PC-3 (cell line): ENCODE measurements around the gene FGF12. TPM values are rescaled to one million over a fixed set of nuclear protein-coding genes. Genes with fewer than 3 reads are reported as not detected.

Experiments
- ATAC-seq: fragments of 200-7000 bp; cut with Tn5 transposase; 2 replicates; pipeline ENCODE4 v1.9.1; 2020; ENCODE audit warnings: mild to moderate bottlenecking, moderate library complexity
- BruUV-seq: library from RNA; stranded (reverse); fragments of 400-500 nt; replicated peaks from 2 replicates; lab custom pipeline; 2021; lab: Mats Ljungman, UMichigan
- CTCF ChIA-PET: fragments of 300-600 bp; sonication (Branson Sonifier 250); formaldehyde crosslinking; loops from one replicate; lab custom pipeline; 2022; ENCODE audit warnings: antibody characterized with exemption; lab: Charles Lee
- POLR2A ChIA-PET: fragments of 300-600 bp; sonication (Branson Sonifier 250); formaldehyde crosslinking; loops from one replicate; lab custom pipeline; 2022; ENCODE audit warnings: antibody characterized with exemption; ENCODE audit not compliant: unreplicated experiment; lab: Charles Lee
- DNase-seq: peaks from one replicate; pipeline ENCODE4 v3.0.0-alpha.2; 2015
- H2AFZ ChIP-seq: fragments of 300-600 bp; sonication (generic); 2 replicates; pipeline ENCODE4 v1.6.0; 2016; ENCODE audit warnings: antibody characterized with exemption, low read length
- H3F3A ChIP-seq: fragments of 300-600 bp; sonication (generic); one replicate; pipeline ENCODE4 v1.6.0; 2017; ENCODE audit warnings: antibody characterized with exemption, low read length, control low read depth, mild to moderate bottlenecking; ENCODE audit not compliant: unreplicated experiment
- H3K27ac ChIP-seq: fragments of 300-600 bp; sonication (generic); 2 replicates; pipeline ENCODE4 v1.5.1; 2016; ENCODE audit warnings: mild to moderate bottlenecking, low read length
- H3K27me3 ChIP-seq: fragments of 300-600 bp; sonication (generic); 2 replicates; pipeline ENCODE4 v1.6.1; 2016; ENCODE audit warnings: low read length, mixed read lengths
- H3K36me3 ChIP-seq: fragments of 300-600 bp; sonication (generic); 2 replicates; pipeline ENCODE4 v1.6.1; 2016; ENCODE audit warnings: low read depth, mixed run types, low read length, mixed read lengths
- H3K4me1 ChIP-seq: fragments of 300-600 bp; sonication (generic); 2 replicates; pipeline ENCODE4 v1.5.1; 2016; ENCODE audit warnings: low read length; ENCODE audit not compliant: insufficient read depth
- H3K4me2 ChIP-seq: fragments of 300-600 bp; sonication (generic); 2 replicates; pipeline ENCODE4 v1.6.0; 2016; ENCODE audit warnings: low read length
- H3K4me3 ChIP-seq: fragments of 300-600 bp; sonication (generic); 2 replicates; pipeline ENCODE4 v1.5.1; 2016; ENCODE audit warnings: mild to moderate bottlenecking, low read length, mixed read lengths
- H3K79me2 ChIP-seq: fragments of 300-600 bp; sonication (generic); 2 replicates; pipeline ENCODE4 v1.6.1; 2017; ENCODE audit warnings: low read length, mixed read lengths
- H3K9ac ChIP-seq: fragments of 300-600 bp; sonication (generic); 2 replicates; pipeline ENCODE4 v1.6.0; 2016; ENCODE audit warnings: mild to moderate bottlenecking, low read length
- H3K9me2 ChIP-seq: fragments of 300-600 bp; sonication (generic); replicated peaks from 2 replicates; pipeline ENCODE4 v1.6.1; 2016; ENCODE audit warnings: mixed run types, low read length, mixed read lengths
- H3K9me3 ChIP-seq: fragments of 300-600 bp; sonication (generic); 2 replicates; pipeline ENCODE4 v1.6.1; 2016; ENCODE audit warnings: low read length, mixed read lengths
- H4K20me1 ChIP-seq: fragments of 300-600 bp; sonication (generic); 2 replicates; pipeline ENCODE4 v1.6.1; 2016; ENCODE audit warnings: low read length, mixed read lengths
- EZH2 ChIP-seq: fragments of 300-600 bp; sonication (generic); IDR thresholded peaks from one replicate; pipeline ENCODE4 v1.6.1; 2017; ENCODE audit warnings: antibody characterized with exemption, mild to moderate bottlenecking, low read length; ENCODE audit not compliant: unreplicated experiment
- EZH2phosphoT487 ChIP-seq: fragments of 300-600 bp; sonication (generic); IDR thresholded peaks from 2 replicates; pipeline ENCODE4 v1.6.1; 2018; ENCODE audit warnings: mild to moderate bottlenecking, antibody characterized with exemption, low read length, borderline replicate concordance
- intact Hi-C: fragments of 100-400 bp; cut with micrococcal nuclease; formaldehyde crosslinking; loops from 2 replicates; pipeline ENCODE4 v1.9.0; 2023
- total RNA-seq: library from RNA; depleted of rRNA; stranded (reverse); fragments of >200 nt; gene quantifications from 2 replicates; pipeline ENCODE4 v1.2.3, GENCODE V29; 2014
- TF ChIP-seq, protein P1 (sequence below): fragments of 300-600 bp; sonication (generic); conservative IDR thresholded peaks from 2 replicates; pipeline ENCODE4 v1.5.1; 2017; ENCODE audit warnings: antibody characterized with exemption, low read depth, mild to moderate bottlenecking, low read length

Gene FGF12
- total RNA-seq, 1 experiment from 2014 or later = not detected

DNA sequence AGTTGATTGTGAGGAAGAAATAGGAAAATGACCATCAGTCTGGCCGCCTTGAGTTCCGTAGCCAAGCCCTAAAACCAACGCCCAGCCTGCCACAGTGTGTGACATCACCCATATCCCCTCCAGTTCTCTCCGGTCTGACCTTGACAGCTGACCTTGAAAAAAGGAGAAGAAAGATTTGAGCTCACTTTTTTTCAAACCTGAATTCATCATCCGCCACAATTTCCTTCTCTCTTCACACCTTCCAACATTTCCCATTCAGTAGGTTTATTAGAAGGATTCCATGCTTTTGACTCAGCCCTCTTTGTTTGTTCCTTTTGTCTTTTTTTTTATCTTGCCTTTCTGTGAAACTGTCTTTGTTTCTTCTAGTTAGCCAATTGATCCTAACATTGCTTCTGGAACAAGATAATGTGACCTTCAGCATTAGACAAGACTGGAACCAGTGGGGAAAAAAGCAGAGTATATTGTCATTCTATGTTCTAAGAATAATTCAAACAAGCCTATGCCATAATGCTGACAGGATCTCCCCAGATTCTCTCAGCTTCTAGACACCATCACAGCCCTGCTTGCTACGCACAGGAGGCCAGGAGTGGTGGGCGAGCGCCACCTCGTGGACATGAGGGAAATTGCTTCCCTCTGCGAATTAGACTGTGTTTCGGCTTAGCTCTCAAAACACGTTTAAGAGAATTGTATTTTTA is 283.1 kb downstream of the FGF12 start:
- Histone ChIP-seq H3K9ac (no peak overlapping the region), H4K20me1 (no peaks in the 10 kb centered on the region), H3K79me2 (no peaks in the 10 kb centered on the region), H3F3A (no peaks in the 10 kb centered on the region), H3K27ac (no peak overlapping the region), H3K9me2 (no peaks in the 10 kb centered on the region), H3K4me2 (no peak overlapping the region), H3K36me3 (no peaks in the 10 kb centered on the region), H3K27me3 (peaks cover 64% of the 10 kb centered on the region), H2AFZ (no peak overlapping the region), H3K4me3 (no peak overlapping the region), H3K9me3 (no peaks in the 10 kb centered on the region), H3K4me1 (no peaks in the 10 kb centered on the region)
- ChIA-PET CTCF (interaction anchor here (0.5 to 1.1 kb wide), 7 partner anchors 10 to 983 kb away, joined by 3 to 5 read pairs (median 3); no protein-coding TSS in a partner anchor), POLR2A (no interaction called here)
- no TSS peak for BruUV-seq
- DNase-seq (peak; percentile 80), ATAC-seq (peak; percentile 92)
- intact Hi-C loops = loop anchor here (1.0 to 10.0 kb wide), 7 partner anchors 256 to 1743 kb away; no protein-coding TSS in a partner anchor
- TF ChIP-seq, protein P1, sequence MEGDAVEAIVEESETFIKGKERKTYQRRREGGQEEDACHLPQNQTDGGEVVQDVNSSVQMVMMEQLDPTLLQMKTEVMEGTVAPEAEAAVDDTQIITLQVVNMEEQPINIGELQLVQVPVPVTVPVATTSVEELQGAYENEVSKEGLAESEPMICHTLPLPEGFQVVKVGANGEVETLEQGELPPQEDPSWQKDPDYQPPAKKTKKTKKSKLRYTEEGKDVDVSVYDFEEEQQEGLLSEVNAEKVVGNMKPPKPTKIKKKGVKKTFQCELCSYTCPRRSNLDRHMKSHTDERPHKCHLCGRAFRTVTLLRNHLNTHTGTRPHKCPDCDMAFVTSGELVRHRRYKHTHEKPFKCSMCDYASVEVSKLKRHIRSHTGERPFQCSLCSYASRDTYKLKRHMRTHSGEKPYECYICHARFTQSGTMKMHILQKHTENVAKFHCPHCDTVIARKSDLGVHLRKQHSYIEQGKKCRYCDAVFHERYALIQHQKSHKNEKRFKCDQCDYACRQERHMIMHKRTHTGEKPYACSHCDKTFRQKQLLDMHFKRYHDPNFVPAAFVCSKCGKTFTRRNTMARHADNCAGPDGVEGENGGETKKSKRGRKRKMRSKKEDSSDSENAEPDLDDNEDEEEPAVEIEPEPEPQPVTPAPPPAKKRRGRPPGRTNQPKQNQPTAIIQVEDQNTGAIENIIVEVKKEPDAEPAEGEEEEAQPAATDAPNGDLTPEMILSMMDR = peak; percentile 98
- no peak for TF ChIP-seq EZH2

- BruUV-seq = no TSS peak
- Histone ChIP-seq H3K36me3 (no peaks in the 10 kb centered on the region), H3K4me3 (no peak overlapping the region), H3K4me2 (no peak overlapping the region), H3F3A (no peaks in the 10 kb centered on the region), H2AFZ (no peak overlapping the region), H3K79me2 (no peaks in the 10 kb centered on the region), H3K27me3 (peaks cover 75% of the 10 kb centered on the region), H4K20me1 (no peaks in the 10 kb centered on the region), H3K9me3 (no peaks in the 10 kb centered on the region), H3K9me2 (no peaks in the 10 kb centered on the region), H3K27ac (no peak overlapping the region), H3K4me1 (no peaks in the 10 kb centered on the region), H3K9ac (no peak overlapping the region)
- ATAC-seq (no peak), DNase-seq (no peak)
- TF ChIP-seq EZH2 (no peak), EZH2phosphoT487 (no peak)
- TF ChIP-seq, protein P1 = no peak
- ChIA-PET CTCF (no interaction called here), POLR2A (no interaction called here)
- intact Hi-C loops = no loop called here
These were observed 292.1 kb downstream of the FGF12 start for GRCh38 chr3:192435241-192435640.

DNA sequence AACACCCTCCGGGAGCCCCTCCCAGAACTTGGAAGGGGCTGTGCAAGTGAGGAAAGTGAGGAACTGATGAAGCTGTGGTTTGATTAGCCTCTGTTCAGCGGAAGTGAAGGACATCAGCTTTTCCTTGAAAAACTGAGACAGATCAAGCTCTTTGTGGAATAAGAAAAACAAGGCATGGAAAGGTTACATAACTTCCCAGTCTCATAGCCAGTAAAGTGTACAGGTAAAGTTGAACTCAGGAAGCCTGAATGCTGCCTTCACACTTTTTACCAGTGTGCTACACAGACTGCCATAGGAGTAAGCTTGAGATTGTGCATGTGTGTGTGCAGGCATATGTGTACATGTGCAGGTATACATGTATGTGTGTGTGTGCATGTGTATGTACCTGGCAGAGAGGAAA is 293.2 kb downstream of the FGF12 start:
- Histone ChIP-seq H3K4me2 (no peak overlapping the region), H3K4me3 (no peak overlapping the region), H3K4me1 (no peaks in the 10 kb centered on the region), H3K36me3 (no peaks in the 10 kb centered on the region), H4K20me1 (no peaks in the 10 kb centered on the region), H3K79me2 (no peaks in the 10 kb centered on the region), H3K27ac (no peak overlapping the region), H3K9ac (no peak overlapping the region), H3K27me3 (peaks cover 68% of the 10 kb centered on the region), H3F3A (no peaks in the 10 kb centered on the region), H3K9me2 (no peaks in the 10 kb centered on the region), H3K9me3 (no peaks in the 10 kb centered on the region), H2AFZ (no peak overlapping the region)
- ChIA-PET CTCF (interaction anchor here (0.8 kb wide), 1 partner anchor 10 kb away, joined by 3 read pairs; no protein-coding TSS in a partner anchor), POLR2A (no interaction called here)
- ATAC-seq = no peak
- TF ChIP-seq EZH2 = no peak
- TF ChIP-seq, protein P1 = no peak
- TF ChIP-seq EZH2phosphoT487 = no peak
- DNase-seq = no peak
- no TSS peak for BruUV-seq
- intact Hi-C loops = no loop called here
